NCI-H1930 (cell line): ENCODE measurements around the gene PRKCQ.

Experiments used
- DNase-seq, 2 experiments: peaks; one replicate each; lab custom pipeline; 2025; lab: John Stamatoyannopoulos, UW

The PRKCQ gene

DNA sequence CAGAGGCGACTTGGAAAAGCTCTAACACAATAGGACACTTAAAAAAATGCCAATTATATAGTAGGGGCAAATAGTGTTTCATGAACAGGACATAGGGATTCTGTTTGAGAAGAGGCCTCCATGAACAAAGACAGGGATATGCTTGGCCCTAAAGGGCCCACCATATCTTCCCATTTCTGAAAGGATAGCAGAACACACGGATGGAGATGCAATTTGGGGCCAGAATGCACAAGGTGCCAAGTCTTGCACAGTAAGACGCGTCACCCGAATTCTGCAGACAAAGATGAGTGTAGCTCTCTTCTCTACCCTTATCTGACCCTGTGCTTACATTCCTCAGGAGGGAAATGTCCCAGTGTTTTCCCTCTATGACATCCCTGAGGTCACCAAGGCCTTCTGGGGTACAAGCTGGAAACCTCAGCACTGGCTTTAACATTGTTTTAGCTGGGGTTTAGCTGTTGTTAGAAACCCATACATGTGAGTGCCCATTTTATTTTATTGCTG, 12.8 kb downstream of the PRKCQ start:
- DNase-seq: no peak

DNA sequence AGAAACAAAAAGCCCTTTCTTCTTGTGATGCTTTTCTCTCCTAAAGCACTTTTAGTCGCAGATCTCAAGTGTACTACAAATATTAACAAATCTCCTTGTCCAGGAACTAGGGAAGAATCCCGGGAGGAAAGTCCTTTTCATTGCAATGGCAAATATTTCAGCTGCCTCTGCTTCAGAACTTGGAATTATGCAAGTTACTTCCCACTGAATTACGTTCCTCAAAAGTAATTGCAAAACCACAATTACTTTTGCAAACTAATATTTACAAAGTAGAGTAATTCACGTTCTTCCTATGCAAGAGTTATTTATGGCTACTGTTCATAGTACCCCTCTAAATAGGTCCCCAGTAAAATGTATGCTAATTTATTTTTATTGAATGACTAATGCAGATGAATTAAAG, 14.5 kb downstream of the PRKCQ start:
- no peak for DNase-seq

DNA sequence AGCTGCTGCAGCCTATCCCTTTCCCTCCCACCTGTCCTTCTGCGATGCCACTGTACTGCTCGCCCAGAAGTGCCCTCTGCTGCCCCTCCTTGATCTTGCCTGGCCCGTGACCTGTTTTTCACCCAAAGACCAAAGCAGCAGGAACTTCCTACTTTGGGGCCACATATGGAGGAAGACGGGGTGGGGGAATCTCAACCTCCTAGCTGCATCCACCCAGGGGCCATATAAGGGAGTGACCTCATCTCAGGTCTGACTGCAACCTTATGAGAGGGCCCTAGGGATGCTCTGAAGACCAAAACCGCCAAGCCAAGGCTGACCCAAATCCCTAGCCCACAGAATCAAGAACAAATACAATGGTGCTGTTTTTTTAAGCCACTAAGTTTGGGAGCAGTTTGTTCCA, 15.7 kb downstream of the PRKCQ start:
- DNase-seq: no peak

GRCh38 chr10:6563731-6564130, 16.3 kb downstream of the PRKCQ start:
- no peak for DNase-seq

DNA sequence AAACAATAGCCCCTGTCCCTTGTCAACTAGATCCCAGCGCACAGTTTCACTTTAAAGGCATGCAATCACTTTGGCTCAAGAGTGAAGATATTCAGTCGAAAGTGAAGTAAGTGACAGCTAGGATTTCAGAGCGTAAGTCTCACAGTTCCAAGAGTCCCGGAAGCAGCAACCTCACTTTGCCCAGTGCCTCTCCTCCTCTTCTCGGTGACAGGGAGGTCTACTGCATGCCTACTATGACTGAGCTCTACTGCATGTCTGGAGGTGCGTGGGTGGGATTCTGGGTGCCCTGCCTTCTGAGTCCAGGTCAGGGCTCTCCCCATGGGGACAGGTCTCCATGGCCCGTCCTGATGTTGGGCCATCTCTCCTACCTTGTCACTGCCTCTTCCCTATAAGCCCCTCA, 17.0 kb downstream of the PRKCQ start:
- DNase-seq: no peak

DNA sequence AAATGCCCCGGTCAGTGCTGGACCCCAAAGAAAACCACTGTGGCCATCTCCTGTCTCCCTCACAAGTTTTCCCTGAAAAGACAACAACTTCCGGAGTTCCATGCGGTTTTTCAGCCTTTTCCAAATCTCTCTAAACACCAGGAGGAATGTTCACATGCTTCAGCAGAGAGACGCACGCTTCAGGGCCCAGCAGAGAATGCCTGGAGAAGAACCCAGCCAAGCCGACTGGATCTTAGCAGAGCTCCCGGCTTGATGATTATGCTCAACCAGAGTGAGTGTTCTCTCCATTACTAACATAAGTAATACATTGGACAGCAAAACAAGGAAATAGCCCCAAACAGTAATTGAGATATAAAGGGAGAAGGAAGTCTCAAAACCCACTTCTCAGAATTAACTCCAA, 17.9 kb downstream of the PRKCQ start:
- DNase-seq: no peak

- DNase-seq: no peak
These were observed 18.5 kb downstream of the PRKCQ start for GRCh38 chr10:6561552-6561951.

DNA sequence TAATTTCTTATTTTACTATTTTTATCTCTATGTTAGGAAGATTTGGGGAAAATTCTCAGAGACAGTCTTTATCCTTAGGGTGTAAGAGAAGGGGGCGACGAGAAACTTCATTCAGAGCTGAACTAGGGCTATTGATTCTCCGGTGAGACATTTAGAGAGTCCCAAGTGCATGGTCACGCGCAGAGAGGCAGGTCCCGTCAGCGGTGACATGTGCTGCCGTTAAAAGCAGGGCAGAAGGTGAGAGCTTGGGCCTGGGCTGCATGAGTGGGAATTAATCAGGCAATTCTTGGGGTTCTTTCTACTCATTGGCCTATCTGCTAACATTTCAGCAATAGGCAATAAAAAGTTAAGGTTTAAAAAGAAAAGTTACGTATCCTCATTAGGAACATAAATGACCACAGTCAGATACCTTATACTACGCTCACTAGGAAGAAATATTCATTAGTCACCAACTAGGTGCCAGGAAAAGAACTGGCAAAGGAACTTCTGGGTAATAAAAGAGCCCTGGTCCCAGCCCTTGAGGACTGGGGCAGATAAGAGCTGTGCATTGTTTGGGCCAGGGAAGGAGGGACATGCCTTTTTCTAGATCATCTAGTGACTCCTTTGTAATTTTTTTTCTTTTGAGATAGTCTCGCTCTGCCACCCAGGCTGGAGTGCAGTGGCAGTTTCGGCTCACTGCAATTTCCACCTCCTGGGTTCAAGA, 21.2 kb downstream of the PRKCQ start:
- no peak for DNase-seq

DNA sequence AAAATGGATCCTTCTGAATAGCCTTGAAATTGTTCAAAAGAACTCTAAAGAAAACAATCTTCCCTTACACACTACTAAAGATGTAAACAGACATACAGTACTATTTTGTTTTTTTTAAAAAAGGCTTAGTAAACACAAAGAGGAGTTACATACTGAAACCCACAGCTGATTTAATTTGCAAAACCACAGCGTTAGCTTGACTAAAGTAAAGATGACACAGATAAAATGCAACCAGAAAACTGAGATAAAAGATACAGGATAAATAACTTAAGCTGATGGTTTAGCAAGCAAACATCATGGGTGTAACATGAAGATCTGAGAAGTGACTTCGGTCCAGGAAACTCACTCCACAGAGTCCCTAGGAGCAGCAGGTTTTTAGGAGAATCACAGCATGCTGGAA, 21.8 kb downstream of the PRKCQ start:
- no peak for DNase-seq

DNA sequence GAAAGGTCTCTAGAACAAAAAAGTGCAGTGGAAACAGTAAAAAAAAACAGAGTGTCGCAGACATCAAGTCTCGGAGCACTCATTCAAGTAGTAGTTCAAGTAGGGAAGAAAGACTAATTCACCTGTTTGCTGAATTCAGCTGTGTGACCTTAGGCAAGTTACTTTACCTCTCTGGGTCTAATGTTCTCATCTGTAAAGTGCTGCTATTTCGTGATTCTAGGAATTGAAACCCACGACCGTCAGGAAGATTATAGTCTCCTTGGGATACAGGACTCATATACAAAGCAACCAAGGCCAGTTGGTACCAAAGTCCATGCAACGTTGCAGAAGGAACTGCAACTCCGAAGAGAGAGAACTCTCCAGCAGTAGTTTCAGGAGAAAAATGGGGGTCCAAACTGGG, 26.1 kb downstream of the PRKCQ start:
- no peak for DNase-seq

GRCh38 chr10:6543431-6544005, 36.6 kb downstream of the PRKCQ start:
- DNase-seq: no peak

- DNase-seq: no peak
These were observed 37.1 kb downstream of the PRKCQ start for GRCh38 chr10:6542999-6543430.

GRCh38 chr10:6539833-6540232, 40.2 kb downstream of the PRKCQ start:
- DNase-seq: no peak

DNA sequence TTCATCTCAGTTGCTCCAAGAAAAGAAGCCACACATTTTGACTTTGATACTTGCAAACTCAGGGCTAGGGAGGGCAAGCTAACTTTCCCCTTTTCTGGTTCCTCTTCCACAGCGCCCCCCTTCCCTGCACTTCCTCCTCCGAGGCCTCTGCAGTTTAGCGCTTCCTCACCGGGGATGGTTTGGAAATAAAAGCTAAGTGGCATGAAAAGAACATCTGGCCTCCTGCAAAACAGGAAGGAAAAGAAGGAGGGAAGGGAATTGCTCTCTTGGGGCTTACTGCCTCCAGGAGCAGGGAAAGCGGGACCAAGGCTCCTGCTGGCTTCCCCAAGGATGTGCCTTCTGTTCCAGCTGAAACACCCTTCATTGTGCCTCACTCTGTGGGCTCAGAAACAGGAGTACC, 42.3 kb downstream of the PRKCQ start:
- no peak for DNase-seq

- DNase-seq: no peak
These were observed 44.0 kb downstream of the PRKCQ start for GRCh38 chr10:6536102-6536501.

DNA sequence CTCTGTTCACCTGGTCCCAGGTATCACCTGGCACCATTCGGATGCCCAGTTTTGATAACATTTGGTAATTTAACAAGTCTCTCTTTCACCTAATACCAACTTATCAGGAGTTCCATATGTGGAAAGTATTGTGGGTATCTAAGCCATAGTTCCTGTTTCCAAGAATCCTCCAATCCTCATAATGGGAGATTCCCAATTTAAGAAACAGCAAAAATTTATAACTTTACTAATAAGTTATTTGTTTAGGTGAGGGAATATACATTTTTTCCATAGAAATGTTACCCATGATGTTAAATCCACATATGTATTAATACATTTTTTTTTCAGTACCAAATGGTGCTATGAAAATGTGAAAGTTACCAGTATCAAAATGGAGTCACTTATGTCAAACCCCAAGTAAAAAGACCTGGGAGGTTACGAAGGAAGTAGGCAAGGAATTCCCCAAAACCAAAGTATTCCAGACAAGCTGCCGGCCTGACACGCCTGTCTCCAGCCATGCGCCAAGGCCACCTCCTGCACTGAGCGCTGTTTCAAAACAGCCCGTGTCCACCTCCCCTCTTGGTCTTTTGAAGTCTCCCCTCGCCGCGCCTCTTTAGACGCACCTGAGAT, 44.8 kb downstream of the PRKCQ start:
- DNase-seq: no peak

- DNase-seq: no peak
These were observed 47.8 kb downstream of the PRKCQ start for GRCh38 chr10:6532321-6532720.

DNA sequence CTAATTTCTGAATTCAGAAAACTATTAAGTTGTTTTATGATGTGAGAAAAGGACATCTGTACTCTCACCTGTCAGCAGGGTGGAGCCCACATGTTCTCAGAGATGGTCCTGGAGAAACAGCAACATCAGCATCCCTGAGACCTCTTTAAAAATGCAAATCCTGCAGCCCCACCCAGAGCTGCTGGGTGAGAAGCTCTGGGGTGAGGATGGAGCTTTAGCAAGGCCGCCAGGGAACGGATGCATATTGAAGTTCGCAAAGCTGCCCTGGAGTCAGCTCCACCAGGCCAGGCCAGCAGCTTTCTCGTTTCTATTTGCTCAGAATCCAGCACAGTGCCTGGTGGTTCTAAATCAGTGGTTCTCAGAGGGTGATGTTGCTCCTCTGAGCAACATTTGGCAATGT, 49.1 kb downstream of the PRKCQ start:
- DNase-seq: no peak

DNA sequence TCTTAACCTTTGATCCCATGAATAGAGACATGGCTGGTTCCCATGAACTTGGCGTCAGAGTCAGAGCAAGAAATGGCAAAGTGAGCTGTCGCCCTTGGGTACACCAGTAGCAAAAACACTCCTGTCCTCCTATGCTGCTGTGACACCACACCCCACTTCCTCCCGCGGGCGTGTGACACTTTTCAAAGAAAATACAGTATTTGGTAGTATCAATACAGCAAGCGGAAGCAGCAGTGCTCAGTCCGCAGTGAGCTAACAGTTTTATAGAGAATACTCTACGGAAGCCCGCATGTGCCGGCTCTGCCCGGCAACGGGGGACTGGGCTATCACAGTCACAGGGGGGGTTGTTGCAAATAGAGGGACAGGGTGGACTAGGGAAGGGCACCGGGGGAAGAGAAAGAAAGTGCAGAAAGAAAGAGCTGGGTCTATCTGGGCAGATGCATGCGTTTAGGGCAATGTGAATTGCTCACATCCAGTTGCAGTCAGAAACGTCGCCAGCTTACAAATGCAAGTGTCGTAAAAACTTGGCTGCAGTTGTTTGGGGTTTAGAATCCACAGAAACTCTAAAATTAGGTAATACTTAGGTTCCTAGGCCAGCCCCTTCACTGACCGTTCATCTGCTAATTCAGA, 49.8 kb downstream of the PRKCQ start:
- DNase-seq: no peak

DNA sequence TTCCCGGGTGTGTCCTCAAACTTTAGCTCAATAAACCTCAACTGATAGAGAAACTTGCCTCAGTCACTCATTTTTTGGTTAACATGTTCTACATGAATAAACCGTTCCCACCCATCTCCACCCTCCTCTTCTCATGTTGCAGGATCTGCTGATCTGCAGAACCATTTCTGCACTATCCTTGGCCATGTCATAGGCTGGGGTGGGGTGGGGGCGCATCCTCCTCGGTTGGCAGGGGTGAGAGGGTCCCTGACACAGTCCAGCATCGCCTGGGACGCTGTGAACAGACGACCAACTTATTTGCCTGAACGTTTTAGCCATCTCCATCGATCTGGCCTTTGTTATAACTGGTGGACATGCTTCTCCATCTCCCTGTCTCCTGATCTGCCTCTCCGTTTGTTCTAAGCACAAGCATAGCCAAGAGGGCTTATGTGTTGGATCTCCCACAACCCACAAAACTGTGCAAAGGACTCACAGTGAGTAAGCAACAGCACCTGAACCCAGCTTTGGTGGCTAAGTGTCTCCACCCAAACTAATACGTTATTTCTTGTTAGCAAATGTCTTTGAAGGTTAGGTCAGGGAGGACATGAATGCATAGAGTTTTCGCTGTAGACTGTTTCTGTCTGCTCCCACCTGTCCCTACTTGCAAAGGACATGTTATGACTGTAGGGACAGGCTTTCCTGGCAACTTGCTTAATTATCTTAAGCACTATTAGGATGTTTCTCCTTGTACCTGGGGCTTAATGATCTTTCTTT, 51.7 kb downstream of the PRKCQ start:
- no peak for DNase-seq

DNA sequence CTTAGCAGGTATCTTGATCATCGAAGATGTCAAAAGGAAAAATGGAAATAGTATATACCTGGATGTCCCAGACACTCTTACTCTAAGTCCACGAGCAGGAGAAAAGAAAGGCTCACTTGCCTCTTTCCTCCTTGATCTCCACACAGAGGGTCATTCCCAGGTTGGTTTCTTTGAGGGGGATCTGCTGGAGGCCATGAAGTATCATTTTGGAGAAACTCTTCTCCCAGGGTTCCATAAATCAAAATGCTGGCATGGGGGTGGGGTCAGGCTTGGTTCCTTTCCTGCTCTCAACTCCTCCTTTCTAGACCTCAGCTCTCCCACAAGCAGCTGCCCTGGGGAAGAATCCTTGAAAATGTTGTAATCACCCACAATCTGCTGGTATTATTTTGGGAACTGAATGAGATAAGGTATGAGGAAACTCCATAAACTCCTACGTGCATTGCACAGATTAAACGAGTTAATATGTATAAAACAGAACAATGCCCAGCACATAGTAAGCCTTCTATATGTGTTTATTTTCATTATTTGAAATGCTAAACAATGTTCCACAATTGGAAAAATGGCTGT, 54.4 kb downstream of the PRKCQ start:
- no peak for DNase-seq

- no peak for DNase-seq
These were observed 57.8 kb downstream of the PRKCQ start for GRCh38 chr10:6522230-6522629.
